Measurements from ENCODE around the gene RPS15. TPM values are rescaled to one million over a fixed set of nuclear protein-coding genes. Genes with fewer than 3 reads are reported as not detected.

RPS15 gene
- total and polyA plus RNA-seq, 2 donors (not counting 3 experiments of a cell fraction or from before 2014, with no cell fraction given), result 1,260 to 3,270 TPM

GRCh38 chr19:1416014-1416841, 22.0 kb upstream of the RPS15 start:
- no TSS peak for BruUV-seq (replicated peaks)
- POLR2A ChIA-PET, result interaction anchor here (0.6 kb wide), 1 partner anchor 147 kb away, joined by 3 read pairs; the partner anchor contains the start of gene CIRBP
- Histone ChIP-seq H4K20me1 (replicated peaks; ENCODE audit: control insufficient read depth, extremely low read depth, insufficient read depth, low read length) (no peaks in the 10 kb centered on the region), H3K9me3 (replicated peaks; ENCODE audit: control insufficient read depth, insufficient read depth, low read length) (no peaks in the 10 kb centered on the region), H3K4me2 (ENCODE audit: insufficient read depth, low read length) (peak overlapping the region; percentile 1), H3K36me3 (ENCODE audit: control insufficient read depth in 2 of 2, extremely low read depth in 1 of 2, insufficient read depth in 2 of 2, low read length in 2 of 2) (peaks cover 8 to 36% of the 10 kb centered on the region in 2 experiments), H3K4me3 (replicated peaks in 1 of 3; ENCODE audit: insufficient read depth in 1 of 3, low read depth in 1 of 3, low read length in 3 of 3) (no peak overlapping the region), H3K9ac (replicated peaks; ENCODE audit: extremely low read depth, insufficient read depth, low read length) (no peak overlapping the region), H3K79me2 (ENCODE audit: control insufficient read depth, insufficient read depth, low read length) (peaks cover 92% of the 10 kb centered on the region), H3K27me3 (ENCODE audit: control insufficient read depth in 2 of 2, insufficient read depth in 2 of 2, low read length in 2 of 2) (no peaks in the 10 kb centered on the region), H3K4me1 (ENCODE audit: control insufficient read depth, extremely low read depth, insufficient read depth, low read length) (peaks cover 19% of the 10 kb centered on the region), H2AFZ (ENCODE audit: low read depth, low read length) (no peak overlapping the region), H3K27ac (ENCODE audit: insufficient read depth, low read depth, low read length) (peak overlapping the region; percentile 71), H3K9me1 (replicated peaks; ENCODE audit: control insufficient read depth, extremely low read depth, insufficient read depth, low read length) (no peaks in the 10 kb centered on the region)
- DNase-seq (ENCODE audit: low read depth, low spot score), result no peak
- no peak for FAIRE-seq
- intact Hi-C loops (cut with micrococcal nuclease), result no loop called here
- dilution Hi-C loops (cut with MboI; ENCODE audit: extremely low pct_ligation_motif_present, low sequenced_read_pairs), result no loop called here
- CTCF ChIA-PET, result interaction anchor here (1.0 kb wide), 1 partner anchor 137 kb away, joined by 3 read pairs; no protein-coding TSS in a partner anchor
- TF ChIP-seq EZH2 (IDR thresholded peaks at IDR 0.05; ENCODE audit: borderline replicate concordance, low read depth, low read length, severe bottlenecking) (no peak), MAX (IDR thresholded peaks at IDR 0.05; ENCODE audit: insufficient read depth, insufficient read length) (no peak), GATA2 (IDR thresholded peaks at IDR 0.05; ENCODE audit: insufficient read depth, insufficient read length, low read depth, low read length) (no peak), POLR2AphosphoS5 (IDR thresholded peaks at IDR 0.05; ENCODE audit: insufficient read depth, low read depth, low read length) (no peak), JUN (IDR thresholded peaks at IDR 0.05; ENCODE audit: borderline replicate concordance, insufficient read depth, insufficient read length, low read depth) (no peak), FOS (IDR thresholded peaks at IDR 0.05; ENCODE audit: borderline replicate concordance, insufficient read depth, low read length) (no peak), POLR2A (IDR thresholded peaks at IDR 0.05; ENCODE audit: low read depth, low read length) (no peak), MYC (IDR thresholded peaks at IDR 0.05; ENCODE audit: low read depth, low read length) (no peak), CTCF (IDR thresholded peaks at IDR 0.05; ENCODE audit: extremely low read depth in 1 of 2, insufficient read depth in 1 of 2, low read depth in 1 of 2, low read length in 2 of 2) (no peak)
